GM23248 (cell line): Measurements from ENCODE around the gene RYR3. TPM values are rescaled to one million over a fixed set of nuclear protein-coding genes. Genes with fewer than 3 reads are reported as not detected.

ENCODE experiments used
- DNase-seq: peaks from one replicate; pipeline ENCODE4 v3.0.0-alpha.2; 2015
- H2AFZ ChIP-seq: fragments of 200-600 bp; sonication (generic); 2 replicates; pipeline ENCODE4 v1.6.1; 2016; ENCODE audit warnings: antibody characterized with exemption
- H3F3A ChIP-seq: fragments of 200-600 bp; sonication (generic); 2 replicates; pipeline ENCODE4 v1.6.1; 2016; ENCODE audit warnings: mild to moderate bottlenecking, antibody characterized with exemption, mixed run types; ENCODE audit not compliant: insufficient read depth
- H3K27ac ChIP-seq: fragments of 200-600 bp; sonication (generic); 2 replicates; pipeline ENCODE4 v1.5.1; 2016; ENCODE audit warnings: mild to moderate bottlenecking
- H3K27me3 ChIP-seq: fragments of 200-600 bp; sonication (generic); replicated peaks from 2 replicates; pipeline ENCODE4 v1.6.1; 2016; ENCODE audit warnings: mild to moderate bottlenecking; ENCODE audit not compliant: insufficient read depth
- H3K36me3 ChIP-seq: fragments of 200-600 bp; sonication (generic); 2 replicates; pipeline ENCODE4 v1.6.1; 2016; ENCODE audit warnings: low read depth, mild to moderate bottlenecking
- H3K4me1 ChIP-seq: fragments of 200-600 bp; sonication (generic); 2 replicates; pipeline ENCODE4 v1.6.1; 2016; ENCODE audit warnings: mild to moderate bottlenecking; ENCODE audit not compliant: insufficient read depth
- H3K4me2 ChIP-seq: fragments of 200-600 bp; sonication (generic); one replicate; pipeline ENCODE4 v1.6.1; 2016; ENCODE audit warnings: mild to moderate bottlenecking; ENCODE audit not compliant: unreplicated experiment
- H3K4me3 ChIP-seq: fragments of 200-600 bp; sonication (generic); 2 replicates; pipeline ENCODE4 v1.5.1; 2016; ENCODE audit warnings: mild to moderate bottlenecking
- H3K79me2 ChIP-seq: fragments of 200-600 bp; sonication (generic); 2 replicates; pipeline ENCODE4 v1.6.1; 2016; ENCODE audit warnings: mild to moderate bottlenecking; ENCODE audit not compliant: insufficient read depth
- H3K9ac ChIP-seq: fragments of 200-600 bp; sonication (generic); 2 replicates; pipeline ENCODE4 v1.6.1; 2016; ENCODE audit warnings: mild to moderate bottlenecking
- H3K9me2 ChIP-seq: fragments of 200-600 bp; sonication (generic); 2 replicates; pipeline ENCODE4 v1.6.1; 2016; ENCODE audit warnings: mixed run types, mild to moderate bottlenecking, moderate library complexity; ENCODE audit not compliant: insufficient read depth
- H3K9me3 ChIP-seq: fragments of 200-600 bp; sonication (generic); one replicate; pipeline ENCODE4 v1.6.1; 2017; ENCODE audit warnings: low read depth
- H4K20me1 ChIP-seq: fragments of 200-600 bp; sonication (generic); 2 replicates; pipeline ENCODE4 v1.6.0; 2016; ENCODE audit not compliant: insufficient read depth
- EZH2 ChIP-seq: fragments of 200-600 bp; sonication (generic); IDR thresholded peaks from 2 replicates; pipeline ENCODE4 v1.6.1; 2018; ENCODE audit warnings: antibody characterized with exemption, mild to moderate bottlenecking; ENCODE audit not compliant: insufficient read depth, poor library complexity, severe bottlenecking
- EZH2phosphoT487 ChIP-seq: fragments of 200-600 bp; sonication (generic); IDR thresholded peaks from 2 replicates; pipeline ENCODE4 v1.6.1; 2018; ENCODE audit warnings: antibody characterized with exemption, moderate library complexity, mild to moderate bottlenecking, low read depth; ENCODE audit not compliant: insufficient read depth
- WGBS, 2 experiments: methylation state at CpG; one replicate each; pipeline ENCODE4 v1.1.6; 2015 to 2017; ENCODE audit warnings: low lambda C conversion rate in 2 of 2, low coverage in 1 of 2; ENCODE audit errors: missing lambda C conversion rate in 2 of 2; 5-methylcytosine and 5-hydroxymethylcytosine counted together
- in situ Hi-C: fragments of 300-500 bp; cut with MboI; formaldehyde crosslinking; loops from 2 replicates; pipeline ENCODE4 v1.15.0; 2020
- polyA plus RNA-seq: library from polyadenylated mRNA; unstranded; fragments of >200 nt; fragmentation: Nextera tagmentation; extraction: Ambion mirVana; gene quantifications from 2 replicates; pipeline ENCODE4 v1.2.1, GENCODE V29; 2016
- total RNA-seq: library from RNA; depleted of rRNA; stranded (reverse); fragments of >200 nt; shearing (Covaris generic); gene quantifications from 2 replicates; pipeline ENCODE4 v1.2.3, GENCODE V29; 2014

The RYR3 gene
- total and polyA plus RNA-seq, 2 experiments from 2014 or later = 0.26 TPM; not detected in 1

- TF ChIP-seq EZH2 = no peak
- TF ChIP-seq EZH2phosphoT487 = no peak
- Histone ChIP-seq H3F3A (no peaks in the 10 kb centered on the region), H3K4me2 (no peak overlapping the region), H3K4me3 (no peak overlapping the region), H3K27me3 (peaks cover 6% of the 10 kb centered on the region; the same call in 1 of the 2 replicates), H3K9me2 (no peaks in the 10 kb centered on the region), H3K9ac (no peak overlapping the region), H3K4me1 (no peaks in the 10 kb centered on the region), H3K9me3 (no peaks in the 10 kb centered on the region), H3K79me2 (no peaks in the 10 kb centered on the region), H2AFZ (no peak overlapping the region), H3K27ac (no peak overlapping the region), H3K36me3 (no peaks in the 10 kb centered on the region), H4K20me1 (no peaks in the 10 kb centered on the region)
- DNase-seq = no peak
- in situ Hi-C loops = no loop called here
- WGBS, 2 experiments = 18 to 22% methylated on average over 2 of the region's 2 CpGs
Measured at GRCh38 chr15:33461671-33462070, 150.9 kb downstream of the RYR3 start.

GRCh38 chr15:33467146-33467815 lies 156.5 kb downstream of the RYR3 start:
- TF ChIP-seq EZH2phosphoT487 = no peak
- no peak for TF ChIP-seq EZH2
- Histone ChIP-seq H3F3A (no peaks in the 10 kb centered on the region), H3K27ac (no peak overlapping the region), H3K4me2 (no peak overlapping the region), H3K4me3 (no peak overlapping the region), H2AFZ (no peak overlapping the region), H4K20me1 (no peaks in the 10 kb centered on the region), H3K36me3 (no peaks in the 10 kb centered on the region), H3K9ac (no peak overlapping the region), H3K4me1 (no peaks in the 10 kb centered on the region), H3K9me3 (no peaks in the 10 kb centered on the region), H3K27me3 (peaks cover 7% of the 10 kb centered on the region; the same call in 1 of the 2 replicates), H3K79me2 (no peaks in the 10 kb centered on the region), H3K9me2 (no peaks in the 10 kb centered on the region)
- DNase-seq = no peak
- in situ Hi-C loops = no loop called here
- 42 to 44% methylated on average over 6 of the region's 6 CpGs for WGBS, 2 experiments

- H2AFZ ChIP-seq = no peak overlapping the region
- no peak for DNase-seq
- H3K27ac ChIP-seq = no peak overlapping the region
- no peaks in the 10 kb centered on the region for H3K36me3 ChIP-seq
- no peaks in the 10 kb centered on the region for H3F3A ChIP-seq
- no peaks in the 10 kb centered on the region for H3K9me3 ChIP-seq
- H3K9me2 ChIP-seq = no peaks in the 10 kb centered on the region
- in situ Hi-C loops = no loop called here
- H3K4me3 ChIP-seq = no peak overlapping the region
- 36 to 38% methylated on average over 1 of the region's 1 CpG for WGBS, 2 experiments
- no peaks in the 10 kb centered on the region for H3K4me1 ChIP-seq
- peaks cover 7% of the 10 kb centered on the region; the same call in 1 of the 2 replicates for H3K27me3 ChIP-seq
- H3K4me2 ChIP-seq = no peak overlapping the region
- TF ChIP-seq EZH2 (no peak), EZH2phosphoT487 (no peak)
- no peaks in the 10 kb centered on the region for H3K79me2 ChIP-seq
- no peak overlapping the region for H3K9ac ChIP-seq
- no peaks in the 10 kb centered on the region for H4K20me1 ChIP-seq
Measured at GRCh38 chr15:33467816-33468163, 157.0 kb downstream of the RYR3 start.

GRCh38 chr15:33468740-33469139 lies 158.0 kb downstream of the RYR3 start:
- no peaks in the 10 kb centered on the region for H3K79me2 ChIP-seq
- no peak overlapping the region for H3K9ac ChIP-seq
- peaks cover 7% of the 10 kb centered on the region; the same call in 1 of the 2 replicates for H3K27me3 ChIP-seq
- 38 to 51% methylated on average over 3 of the region's 3 CpGs for WGBS, 2 experiments
- TF ChIP-seq EZH2 = no peak
- TF ChIP-seq EZH2phosphoT487 = no peak
- H4K20me1 ChIP-seq = no peaks in the 10 kb centered on the region
- H3K27ac ChIP-seq = no peak overlapping the region
- H3K4me1 ChIP-seq = no peaks in the 10 kb centered on the region
- H2AFZ ChIP-seq = no peak overlapping the region
- DNase-seq = no peak
- no peak overlapping the region for H3K4me3 ChIP-seq
- no peaks in the 10 kb centered on the region for H3K9me3 ChIP-seq
- no peaks in the 10 kb centered on the region for H3K36me3 ChIP-seq
- H3K9me2 ChIP-seq = no peaks in the 10 kb centered on the region
- in situ Hi-C loops = no loop called here
- no peaks in the 10 kb centered on the region for H3F3A ChIP-seq
- no peak overlapping the region for H3K4me2 ChIP-seq
